ENCODE data around the gene PEX19.
"Not testable (repeated sequence)": the region's sequence is repeated elsewhere in the genome, so short reads cannot be mapped to it uniquely, and the experiment has no call there.

PEX19 gene, protein sequence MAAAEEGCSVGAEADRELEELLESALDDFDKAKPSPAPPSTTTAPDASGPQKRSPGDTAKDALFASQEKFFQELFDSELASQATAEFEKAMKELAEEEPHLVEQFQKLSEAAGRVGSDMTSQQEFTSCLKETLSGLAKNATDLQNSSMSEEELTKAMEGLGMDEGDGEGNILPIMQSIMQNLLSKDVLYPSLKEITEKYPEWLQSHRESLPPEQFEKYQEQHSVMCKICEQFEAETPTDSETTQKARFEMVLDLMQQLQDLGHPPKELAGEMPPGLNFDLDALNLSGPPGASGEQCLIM

DNA sequence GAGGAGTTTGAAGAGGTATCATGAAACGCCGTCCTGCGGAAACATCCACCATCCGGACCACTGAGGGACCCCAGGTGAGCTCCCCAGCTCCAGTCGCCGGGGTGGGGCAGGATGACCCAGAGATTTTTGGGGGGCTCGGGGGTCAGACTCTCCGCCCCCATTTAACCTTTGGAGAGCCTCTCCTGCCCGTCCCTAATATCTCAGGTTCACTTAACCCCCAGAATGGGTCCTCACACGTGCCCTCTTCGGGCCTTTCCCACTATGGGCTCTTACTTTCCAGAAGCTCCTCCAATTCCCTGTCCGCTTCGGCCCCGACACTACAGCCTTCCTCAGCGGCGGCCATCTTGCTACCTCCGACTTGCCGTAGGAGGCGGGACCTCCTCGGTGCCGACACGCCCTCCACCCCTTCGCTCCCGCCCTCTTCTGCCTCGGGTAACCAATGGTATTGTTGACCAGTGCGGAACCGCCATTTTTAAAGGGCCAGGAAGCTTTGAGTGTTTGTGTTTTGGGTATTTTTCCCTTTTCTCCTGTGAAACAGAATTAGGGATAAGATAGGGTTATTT lies at the start of gene PEX19:
Gene PEX19, minus strand, starts transcription at position 352 of the 563 bp plus-strand sequence. Its CDS starts 9 bp downstream, at position 343.
- DNase-seq, result peak; percentile 96

DNA sequence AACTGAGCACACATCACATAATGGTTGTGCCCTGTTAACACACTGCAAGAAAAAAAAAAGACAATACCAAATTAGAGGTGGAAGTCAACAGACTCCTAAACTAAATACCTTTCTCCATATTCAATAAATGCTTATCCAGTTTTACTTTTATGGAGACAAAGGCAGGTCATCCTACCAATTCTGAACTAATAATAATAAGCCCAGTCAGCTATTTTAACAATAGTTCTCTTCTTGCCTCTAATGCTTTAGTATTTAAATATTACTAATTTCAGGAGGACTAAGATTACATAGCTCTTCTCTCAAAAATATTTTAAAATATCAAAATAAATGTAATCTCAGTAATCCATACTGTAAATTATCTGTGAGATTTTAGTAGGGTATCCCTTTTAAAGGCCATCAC lies 47.6 kb upstream of the PEX19 start:
- DNase-seq, result no peak

DNA sequence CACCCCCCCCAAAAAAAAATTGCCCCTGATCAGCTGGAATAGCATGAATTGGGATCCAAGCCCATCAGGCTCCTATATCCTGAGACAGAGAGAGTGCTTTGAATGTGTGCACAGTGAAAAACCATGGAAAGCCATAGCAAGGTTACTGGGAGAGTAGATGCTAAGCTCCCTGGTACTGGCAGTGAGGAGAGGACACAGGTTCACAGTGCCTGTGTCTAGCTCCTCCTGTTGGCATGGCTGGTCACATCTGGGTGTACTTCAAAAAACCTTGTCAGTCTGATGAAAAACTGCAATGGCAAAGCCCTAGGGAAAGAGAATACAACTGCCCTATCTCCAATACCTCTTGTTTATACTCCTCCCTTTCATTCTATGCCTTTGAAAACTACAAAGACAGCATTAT lies 45.2 kb upstream of the PEX19 start:
- no peak for DNase-seq

DNA sequence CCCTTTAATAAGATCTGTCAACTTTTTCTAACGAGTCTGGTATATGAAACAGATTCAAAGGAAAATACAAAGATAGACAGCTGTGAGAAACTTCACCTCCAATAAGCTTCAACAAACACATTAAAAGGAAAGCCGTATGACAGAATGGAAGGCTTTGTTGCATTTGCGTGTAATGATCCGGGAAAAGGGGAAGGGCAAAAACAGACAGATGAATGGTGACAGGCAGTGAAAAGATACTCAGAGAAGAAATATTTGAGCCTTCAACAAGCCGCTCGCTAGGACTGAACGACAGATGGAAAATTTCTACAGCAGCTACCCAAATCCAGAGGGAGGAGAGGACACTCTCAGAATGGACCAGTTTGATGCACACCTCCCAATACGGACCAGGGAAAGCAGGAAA lies 43.3 kb upstream of the PEX19 start:
- no peak for DNase-seq

DNA sequence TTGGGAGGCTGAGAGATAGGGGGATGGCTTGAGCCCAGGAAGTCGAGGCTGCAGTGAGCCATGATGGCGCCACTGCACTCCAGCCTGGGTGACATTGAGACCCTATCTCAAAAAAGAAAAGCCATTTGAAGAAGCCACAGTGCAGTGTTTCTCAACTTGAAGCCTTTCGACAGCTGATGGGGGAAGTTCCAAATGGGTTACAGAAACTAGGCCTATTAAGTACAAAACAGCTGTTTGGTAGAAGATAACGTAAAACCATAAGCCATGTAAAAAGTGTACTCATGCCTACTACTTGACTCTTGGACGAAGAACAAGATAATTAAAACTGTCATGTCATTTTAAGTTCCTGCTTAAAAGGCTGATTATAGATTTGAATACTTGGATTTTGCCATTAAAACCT lies 41.5 kb upstream of the PEX19 start:
- DNase-seq, result no peak

DNA sequence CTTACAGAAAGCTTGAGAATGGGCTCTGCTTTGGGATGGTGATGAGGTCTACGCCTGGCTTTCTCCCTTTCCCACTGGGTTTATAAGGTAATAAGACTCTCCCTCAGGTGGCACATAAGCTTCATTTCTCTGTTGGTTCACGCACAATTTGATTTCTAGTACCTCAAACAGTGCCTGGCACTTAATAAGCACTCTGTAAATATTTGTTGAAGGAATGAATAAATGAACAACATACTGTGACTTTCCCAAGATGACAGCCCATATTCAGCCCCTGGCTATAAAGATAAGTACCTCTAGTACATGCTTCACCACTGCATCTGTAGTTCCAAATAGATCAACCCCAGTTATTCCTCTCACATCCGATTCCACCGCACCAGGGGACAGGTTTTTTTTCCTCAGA lies 40.3 kb upstream of the PEX19 start:
- no peak for DNase-seq

DNA sequence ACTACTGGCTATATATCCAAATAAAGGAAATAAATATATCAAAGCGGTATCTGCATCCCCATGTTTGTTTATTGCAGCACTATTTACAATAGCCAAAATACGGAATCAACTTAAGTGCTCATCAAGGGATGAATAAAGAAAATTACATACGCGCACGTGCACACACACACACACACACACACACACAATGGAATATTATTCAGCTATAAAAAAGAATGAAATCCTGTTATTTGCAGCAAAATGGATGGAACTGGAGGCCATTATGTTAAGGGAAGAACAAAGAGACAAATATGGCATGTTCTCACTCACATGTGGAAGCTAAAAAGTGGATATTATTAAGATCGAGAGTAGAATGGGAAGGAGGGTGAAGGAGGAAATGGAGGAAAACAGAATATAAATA lies 37.9 kb upstream of the PEX19 start:
- DNase-seq, result no peak

DNA sequence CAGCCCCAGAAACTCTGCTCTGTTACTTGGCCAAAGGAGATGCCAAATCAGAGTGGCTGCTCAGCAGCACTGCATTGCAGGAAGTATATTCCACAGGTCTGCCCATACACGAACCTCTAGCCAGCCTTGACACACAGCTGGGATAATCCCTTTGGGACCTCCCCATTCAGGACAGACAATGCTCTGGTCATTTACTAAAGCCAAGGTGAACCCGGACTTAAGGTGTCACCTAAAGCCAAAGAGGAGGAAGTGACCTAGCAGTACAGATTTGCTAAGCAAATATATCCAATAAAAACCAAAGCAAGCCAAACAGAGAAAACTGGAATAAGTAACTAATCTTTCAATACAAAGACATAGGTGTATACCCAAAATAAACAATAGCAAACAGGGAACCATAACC lies 30.4 kb upstream of the PEX19 start:
- no peak for DNase-seq

DNA sequence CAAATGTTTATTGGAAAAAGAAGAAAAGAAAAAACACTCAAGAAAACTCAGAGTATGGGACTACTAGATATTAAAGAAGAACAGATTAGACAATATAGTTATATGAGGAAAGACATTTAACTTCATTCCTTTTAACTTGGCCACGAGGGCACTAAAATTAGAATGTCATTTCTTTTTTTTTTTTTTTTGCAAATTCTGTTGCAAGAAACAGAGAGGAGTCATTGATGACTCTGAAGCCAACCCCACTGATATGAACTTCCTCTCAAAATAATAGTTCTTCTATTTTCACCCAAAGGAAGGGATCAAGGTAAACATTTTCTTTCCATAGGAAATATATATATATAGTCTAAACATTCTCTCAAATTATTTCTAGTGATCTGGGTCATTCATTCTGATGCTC lies 24.6 kb upstream of the PEX19 start:
- no peak for DNase-seq

DNA sequence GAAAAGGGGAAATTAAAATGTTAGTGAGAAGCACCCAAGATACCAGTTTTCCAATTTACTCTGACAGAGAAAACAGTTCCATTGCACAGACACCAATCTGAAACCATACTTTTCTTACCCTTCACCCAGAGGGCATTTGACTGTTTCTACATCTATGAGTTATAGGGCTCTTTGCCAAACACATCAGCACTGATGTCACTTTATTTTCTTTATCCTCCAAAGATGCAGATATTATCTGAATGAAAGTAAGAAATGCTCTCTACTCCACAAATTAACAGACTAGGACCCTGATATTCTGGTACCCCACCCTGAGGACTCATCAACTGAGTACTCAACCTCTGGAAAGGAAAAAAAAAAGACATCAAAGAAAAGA lies 24.2 kb upstream of the PEX19 start:
- DNase-seq, result no peak

DNA sequence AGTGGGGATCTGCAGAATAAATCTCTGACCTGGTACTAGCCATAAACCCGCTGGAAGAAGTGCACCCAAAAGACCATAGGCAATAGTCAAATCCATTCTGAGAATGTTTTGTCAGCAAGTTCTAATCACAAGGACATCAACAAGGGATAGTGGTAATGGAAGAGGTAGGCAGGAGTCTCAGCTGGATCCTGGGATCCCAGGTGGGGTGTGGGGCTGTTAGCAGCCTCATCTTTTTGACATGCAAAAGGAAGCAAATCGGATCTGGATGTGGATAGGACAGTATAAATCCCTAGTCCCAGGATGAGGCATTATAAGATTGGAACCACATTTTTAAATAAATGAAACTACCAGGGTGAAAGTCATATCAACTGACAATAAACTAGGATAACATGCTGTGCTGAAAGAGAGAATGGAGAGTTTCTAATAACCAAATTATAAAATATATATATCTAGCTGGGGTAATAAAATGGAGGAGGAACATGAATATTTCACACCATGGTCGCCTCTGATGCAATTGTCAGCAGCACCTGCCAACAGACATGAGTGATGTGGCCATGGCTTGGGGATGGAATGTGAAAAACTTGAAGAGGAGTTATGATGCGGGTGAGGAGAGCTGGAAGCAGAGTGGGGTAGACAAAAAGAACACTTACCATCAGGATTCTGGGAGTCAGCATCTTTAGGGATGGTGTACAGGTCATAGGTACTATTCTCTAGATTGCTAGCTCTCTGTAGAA lies 23.7 kb upstream of the PEX19 start:
- DNase-seq, result no peak

DNA sequence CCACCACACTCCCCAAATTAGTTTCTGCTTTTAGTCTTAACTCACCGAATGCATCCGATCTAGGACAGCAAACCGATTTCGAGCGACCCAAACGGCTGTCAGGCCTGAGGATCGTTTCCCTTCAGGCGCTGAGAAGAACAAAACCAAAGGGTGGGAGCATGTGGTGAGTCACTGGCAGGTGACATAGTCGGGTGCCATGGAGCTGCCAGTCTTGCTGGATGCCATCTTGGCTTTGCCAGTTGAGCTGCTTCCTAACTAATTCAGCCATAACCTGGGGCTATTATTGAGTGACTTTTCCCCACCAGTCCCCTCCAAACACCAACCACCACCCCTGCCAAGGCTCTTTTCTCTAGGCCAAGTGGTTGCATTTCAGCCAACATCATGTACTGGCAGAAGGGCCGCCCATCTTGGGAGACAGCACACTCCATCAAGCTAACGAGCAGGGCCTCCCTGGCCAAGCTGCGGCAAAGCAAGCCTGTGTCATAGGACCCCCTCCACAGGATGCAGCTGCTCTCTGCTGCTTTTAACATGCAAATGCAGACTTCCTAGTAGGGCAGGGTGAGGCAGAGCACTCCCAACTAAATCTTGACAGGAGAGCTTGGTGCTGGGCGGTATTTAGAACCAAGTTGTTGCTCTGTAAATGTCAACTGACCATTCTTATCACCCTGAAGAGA lies 22.3 kb upstream of the PEX19 start:
- no peak for DNase-seq

DNA sequence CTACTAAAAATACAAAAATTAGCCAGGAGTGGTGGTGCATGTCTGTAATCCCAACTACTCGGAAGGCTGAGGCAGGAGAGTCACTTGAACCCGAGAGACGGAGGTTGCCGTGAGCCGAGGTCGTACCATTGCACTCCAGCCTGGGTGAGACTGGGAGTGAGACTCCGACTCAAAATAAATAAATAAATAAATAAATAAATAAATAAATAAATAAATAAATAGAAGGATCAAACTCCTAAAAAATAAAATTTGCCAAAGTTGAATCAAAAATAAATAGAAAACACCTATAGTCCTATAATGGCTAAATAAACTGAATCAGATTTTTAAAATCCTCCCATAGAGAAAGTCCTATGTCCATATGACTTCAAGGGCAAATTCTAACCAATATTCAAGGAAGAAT lies 15.2 kb upstream of the PEX19 start:
- no peak for DNase-seq

DNA sequence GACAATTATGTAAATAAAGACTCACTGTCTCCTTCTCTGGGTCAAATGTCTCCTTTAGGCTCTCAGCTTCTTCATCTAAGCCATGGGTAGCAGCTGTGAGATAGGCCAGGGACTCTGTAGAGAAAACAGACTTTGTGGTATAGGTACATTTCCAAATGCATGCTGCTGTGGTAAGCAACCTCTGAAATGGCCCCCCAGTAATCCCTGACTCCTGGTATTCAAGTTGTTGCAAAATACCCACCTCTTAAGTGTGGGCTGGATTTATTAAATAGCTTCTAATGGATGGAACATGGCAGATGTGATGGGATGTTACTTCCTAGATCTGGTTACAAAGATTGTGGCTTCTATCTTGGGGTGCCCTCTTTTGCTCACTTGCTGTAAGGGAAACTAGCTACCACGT lies 11.1 kb upstream of the PEX19 start:
- DNase-seq, result no peak

DNA sequence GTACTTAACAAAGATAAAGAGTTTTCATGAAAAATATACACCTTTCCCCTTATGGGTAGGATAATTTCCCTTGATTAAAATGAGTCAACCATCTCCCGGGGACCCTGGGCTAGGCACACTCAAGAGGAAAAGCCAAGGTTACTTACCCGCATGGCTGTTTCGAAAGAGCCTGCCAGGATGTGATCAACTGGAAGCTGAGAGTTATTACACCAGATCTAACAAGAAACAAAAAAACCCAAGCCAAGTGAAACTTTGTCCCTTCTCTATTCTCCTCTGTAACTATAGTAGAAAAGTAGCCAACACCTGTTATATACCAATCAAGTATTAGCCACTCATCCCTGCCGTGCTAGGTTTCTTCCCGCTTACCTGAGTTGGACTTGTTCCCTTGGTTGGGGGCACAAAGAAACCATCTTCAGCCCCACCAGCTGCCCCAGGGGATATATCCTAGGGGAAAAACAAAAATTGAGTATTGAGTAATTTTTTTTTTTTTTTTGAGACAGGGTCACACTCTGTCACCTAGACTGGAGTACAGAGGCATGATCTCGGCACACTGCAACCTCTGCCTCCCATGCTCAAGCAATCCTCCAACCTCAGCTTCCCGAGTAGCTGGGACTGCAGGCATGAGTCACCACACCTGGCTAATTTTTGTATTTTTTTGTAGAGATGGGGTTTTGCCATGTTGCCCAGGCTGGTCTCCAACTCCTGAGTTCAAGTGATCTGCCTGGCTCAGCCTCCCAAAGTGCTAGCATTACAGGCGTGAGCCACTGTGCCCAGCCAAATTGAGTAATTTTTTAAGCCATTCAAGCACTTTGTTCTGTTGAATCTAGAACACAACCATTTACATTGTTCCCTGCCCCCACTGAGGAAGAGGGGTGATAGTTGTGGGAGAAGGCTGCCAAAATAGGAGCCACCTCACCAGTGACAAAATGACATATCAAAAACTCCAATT lies 8.4 kb upstream of the PEX19 start:
- no peak for DNase-seq

DNA sequence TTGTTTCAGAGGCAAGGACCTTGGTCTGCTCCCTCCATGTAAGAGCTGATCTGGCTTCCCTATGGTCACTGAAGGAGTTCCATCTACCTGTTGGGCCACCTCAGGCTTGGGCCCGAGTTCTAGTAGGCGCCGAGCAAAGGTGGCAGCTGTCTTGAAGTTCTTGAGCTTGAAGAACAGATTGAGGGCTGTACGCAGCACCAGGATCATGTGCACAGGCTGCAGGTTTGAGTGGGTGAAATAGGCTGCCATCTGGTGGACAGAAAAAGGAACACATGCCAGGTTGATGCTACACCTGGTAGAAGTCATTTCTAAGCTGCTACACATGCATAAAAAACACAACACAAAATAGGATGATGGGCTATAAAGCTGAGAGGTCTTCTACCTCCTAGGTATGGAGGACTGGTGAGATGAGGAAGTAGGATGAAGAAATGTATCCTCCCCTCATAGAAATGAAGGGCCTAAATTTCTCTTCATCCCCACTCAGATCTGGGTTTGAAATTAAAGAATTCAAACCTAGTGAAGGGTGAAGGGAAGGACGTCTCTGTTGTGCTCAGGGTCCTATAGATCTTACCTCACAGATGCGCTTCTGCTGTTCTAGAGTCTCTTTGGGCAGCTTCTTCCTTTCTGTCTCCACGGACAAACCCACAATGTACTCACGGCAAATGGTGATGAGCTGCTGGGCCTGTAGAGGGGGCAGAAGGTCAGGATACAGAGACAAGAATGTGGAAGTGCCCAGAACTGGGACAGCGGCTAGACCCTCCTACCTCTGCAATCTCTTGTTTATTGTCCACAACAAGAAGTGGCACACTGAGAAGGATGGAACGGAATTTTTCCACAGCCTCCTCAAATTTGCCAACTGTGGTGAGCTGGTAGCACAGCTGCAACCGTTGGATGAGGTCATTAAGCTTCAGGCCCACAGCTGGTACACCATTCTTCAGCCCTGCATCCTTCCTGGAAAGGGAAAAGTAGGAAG lies 6.6 kb upstream of the PEX19 start:
- DNase-seq, result peak; percentile 62

DNA sequence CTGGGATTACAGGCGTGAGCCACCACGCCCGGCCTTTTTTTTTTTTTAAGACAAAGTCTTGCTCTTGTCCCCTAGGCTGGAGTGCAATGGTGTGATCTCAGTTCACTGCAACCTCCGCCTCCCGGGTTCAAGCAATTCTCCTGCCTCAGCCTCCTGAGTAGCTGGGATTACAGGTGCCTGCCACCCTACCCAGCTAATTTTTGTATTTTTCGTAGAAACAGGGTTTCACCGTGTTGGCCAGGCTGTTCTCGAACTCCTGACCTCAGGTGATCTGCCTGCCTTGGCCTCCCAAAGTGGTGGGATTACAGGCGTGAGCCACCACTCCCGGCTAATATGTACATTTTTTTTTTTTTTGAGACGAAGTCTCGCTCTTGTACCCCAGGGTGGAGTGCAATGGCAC lies 2.8 kb upstream of the PEX19 start:
- DNase-seq, result not testable (repeated sequence)

DNA sequence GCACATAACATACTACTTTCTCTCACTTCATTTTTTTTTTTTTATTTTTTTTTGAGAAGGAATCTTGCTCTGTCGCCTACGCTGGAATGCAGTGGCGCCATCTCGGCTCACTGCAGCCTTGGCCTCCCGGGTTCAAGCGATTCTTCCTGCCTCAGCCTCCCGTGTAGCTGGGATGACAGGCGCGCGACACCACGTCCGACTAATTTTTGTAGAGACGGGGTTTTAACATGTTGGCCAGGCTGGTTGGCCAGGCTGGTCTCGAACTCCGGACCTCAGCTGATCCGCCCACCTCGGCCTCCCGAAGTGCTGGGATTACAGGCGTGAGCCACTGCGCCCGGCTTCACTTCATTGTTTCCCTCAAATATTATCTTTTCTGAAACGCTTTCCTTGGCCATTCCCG lies 573 bp upstream of the PEX19 start:
- no peak for DNase-seq

DNA sequence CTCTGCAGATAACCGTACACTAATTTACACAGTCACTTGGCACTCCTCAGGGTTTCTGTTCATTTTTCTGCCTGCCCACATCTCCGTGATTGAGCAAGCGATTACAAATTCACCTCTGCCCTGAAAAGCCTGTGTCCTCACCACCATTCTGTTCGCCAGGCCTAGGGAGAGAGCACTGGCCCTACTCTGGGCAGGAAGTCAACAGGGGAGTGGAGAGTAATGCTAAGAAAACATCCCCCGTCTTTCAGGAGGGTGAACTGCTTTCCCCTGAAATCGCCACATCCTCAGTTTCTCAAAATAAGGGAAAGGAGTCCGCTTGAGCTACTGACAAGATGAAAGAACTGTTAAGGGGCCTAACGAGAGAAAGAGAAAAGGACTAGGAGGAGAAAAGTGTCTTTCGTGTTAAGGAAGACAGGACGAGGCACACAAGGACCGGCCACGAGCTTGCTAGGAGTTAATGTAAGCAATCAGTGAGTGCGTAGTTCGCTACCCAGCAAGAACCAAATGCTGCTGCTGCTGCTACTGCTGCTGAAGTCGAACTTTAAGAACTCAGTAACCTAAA lies 632 bp downstream of the PEX19 start:
- no peak for DNase-seq

DNA sequence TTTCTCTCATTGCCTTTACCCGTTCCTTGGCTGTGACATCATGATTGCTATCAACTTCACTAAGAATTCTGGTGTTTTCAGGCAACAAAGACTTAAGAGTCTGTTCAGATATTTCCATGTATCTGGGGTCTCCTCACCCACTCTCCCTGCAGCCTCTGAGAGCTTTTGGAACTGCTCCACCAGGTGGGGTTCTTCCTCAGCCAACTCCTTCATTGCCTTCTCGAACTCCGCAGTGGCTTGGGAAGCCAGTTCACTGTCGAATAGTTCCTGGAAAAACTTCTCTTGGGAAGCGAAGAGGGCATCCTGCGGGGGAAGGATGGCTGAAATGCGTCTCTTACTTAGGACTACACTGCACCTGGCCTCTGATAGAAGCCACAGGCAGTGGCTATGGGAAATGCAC lies 2.1 kb downstream of the PEX19 start:
- no peak for DNase-seq

DNA sequence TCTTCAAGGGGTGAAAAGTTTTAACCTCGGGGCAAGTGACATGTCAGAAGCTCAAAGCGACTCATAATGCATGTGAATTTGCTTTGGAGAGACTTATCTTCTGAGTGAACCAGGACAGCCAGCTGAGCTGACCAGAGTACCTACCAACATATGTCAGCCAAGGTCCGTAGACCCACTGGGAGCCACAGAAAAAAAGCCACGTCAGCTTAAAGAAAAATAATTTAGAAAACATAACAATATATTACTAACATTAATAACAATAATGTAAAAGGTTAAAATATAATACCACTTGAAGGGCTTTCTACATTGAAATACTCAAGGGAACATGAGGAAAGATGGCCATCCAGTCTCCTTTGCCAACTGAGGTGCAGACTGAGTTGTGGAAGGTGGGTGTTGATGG lies 6.9 kb downstream of the PEX19 start:
- DNase-seq, result no peak

All from femur (tissue), 1 donor.